GM23248 (cell line): ENCODE results near the gene GAB2. TPM values are rescaled to one million over a fixed set of nuclear protein-coding genes. Genes with fewer than 3 reads are reported as not detected.

Experiments used
- DNase-seq: peaks from one replicate; pipeline ENCODE4 v3.0.0-alpha.2; 2015
- H2AFZ ChIP-seq: fragments of 200-600 bp; sonication (generic); 2 replicates; pipeline ENCODE4 v1.6.1; 2016; ENCODE audit warnings: antibody characterized with exemption
- H3F3A ChIP-seq: fragments of 200-600 bp; sonication (generic); 2 replicates; pipeline ENCODE4 v1.6.1; 2016; ENCODE audit warnings: mild to moderate bottlenecking, antibody characterized with exemption, mixed run types; ENCODE audit not compliant: insufficient read depth
- H3K27ac ChIP-seq: fragments of 200-600 bp; sonication (generic); 2 replicates; pipeline ENCODE4 v1.5.1; 2016; ENCODE audit warnings: mild to moderate bottlenecking
- H3K27me3 ChIP-seq: fragments of 200-600 bp; sonication (generic); replicated peaks from 2 replicates; pipeline ENCODE4 v1.6.1; 2016; ENCODE audit warnings: mild to moderate bottlenecking; ENCODE audit not compliant: insufficient read depth
- H3K36me3 ChIP-seq: fragments of 200-600 bp; sonication (generic); 2 replicates; pipeline ENCODE4 v1.6.1; 2016; ENCODE audit warnings: low read depth, mild to moderate bottlenecking
- H3K4me1 ChIP-seq: fragments of 200-600 bp; sonication (generic); 2 replicates; pipeline ENCODE4 v1.6.1; 2016; ENCODE audit warnings: mild to moderate bottlenecking; ENCODE audit not compliant: insufficient read depth
- H3K4me2 ChIP-seq: fragments of 200-600 bp; sonication (generic); one replicate; pipeline ENCODE4 v1.6.1; 2016; ENCODE audit warnings: mild to moderate bottlenecking; ENCODE audit not compliant: unreplicated experiment
- H3K4me3 ChIP-seq: fragments of 200-600 bp; sonication (generic); 2 replicates; pipeline ENCODE4 v1.5.1; 2016; ENCODE audit warnings: mild to moderate bottlenecking
- H3K79me2 ChIP-seq: fragments of 200-600 bp; sonication (generic); 2 replicates; pipeline ENCODE4 v1.6.1; 2016; ENCODE audit warnings: mild to moderate bottlenecking; ENCODE audit not compliant: insufficient read depth
- H3K9ac ChIP-seq: fragments of 200-600 bp; sonication (generic); 2 replicates; pipeline ENCODE4 v1.6.1; 2016; ENCODE audit warnings: mild to moderate bottlenecking
- H3K9me2 ChIP-seq: fragments of 200-600 bp; sonication (generic); 2 replicates; pipeline ENCODE4 v1.6.1; 2016; ENCODE audit warnings: mixed run types, mild to moderate bottlenecking, moderate library complexity; ENCODE audit not compliant: insufficient read depth
- H3K9me3 ChIP-seq: fragments of 200-600 bp; sonication (generic); one replicate; pipeline ENCODE4 v1.6.1; 2017; ENCODE audit warnings: low read depth
- H4K20me1 ChIP-seq: fragments of 200-600 bp; sonication (generic); 2 replicates; pipeline ENCODE4 v1.6.0; 2016; ENCODE audit not compliant: insufficient read depth
- EZH2 ChIP-seq: fragments of 200-600 bp; sonication (generic); IDR thresholded peaks from 2 replicates; pipeline ENCODE4 v1.6.1; 2018; ENCODE audit warnings: antibody characterized with exemption, mild to moderate bottlenecking; ENCODE audit not compliant: insufficient read depth, poor library complexity, severe bottlenecking
- EZH2phosphoT487 ChIP-seq: fragments of 200-600 bp; sonication (generic); IDR thresholded peaks from 2 replicates; pipeline ENCODE4 v1.6.1; 2018; ENCODE audit warnings: antibody characterized with exemption, moderate library complexity, mild to moderate bottlenecking, low read depth; ENCODE audit not compliant: insufficient read depth
- WGBS, 2 experiments: methylation state at CpG; one replicate each; pipeline ENCODE4 v1.1.6; 2015 to 2017; ENCODE audit warnings: low lambda C conversion rate in 2 of 2, low coverage in 1 of 2; ENCODE audit errors: missing lambda C conversion rate in 2 of 2; 5-methylcytosine and 5-hydroxymethylcytosine counted together
- in situ Hi-C: fragments of 300-500 bp; cut with MboI; formaldehyde crosslinking; loops from 2 replicates; pipeline ENCODE4 v1.15.0; 2020
- polyA plus RNA-seq: library from polyadenylated mRNA; unstranded; fragments of >200 nt; fragmentation: Nextera tagmentation; extraction: Ambion mirVana; gene quantifications from 2 replicates; pipeline ENCODE4 v1.2.1, GENCODE V29; 2016
- total RNA-seq: library from RNA; depleted of rRNA; stranded (reverse); fragments of >200 nt; shearing (Covaris generic); gene quantifications from 2 replicates; pipeline ENCODE4 v1.2.3, GENCODE V29; 2014

The GAB2 gene
- total and polyA plus RNA-seq, 2 experiments from 2014 or later: 1.8 to 12.2 TPM

- Histone ChIP-seq H3K36me3 (no peaks in the 10 kb centered on the region), H3K9me2 (no peaks in the 10 kb centered on the region), H3K4me3 (no peak overlapping the region), H3K9me3 (no peaks in the 10 kb centered on the region), H3F3A (no peaks in the 10 kb centered on the region), H4K20me1 (no peaks in the 10 kb centered on the region), H3K4me1 (no peaks in the 10 kb centered on the region), H3K4me2 (no peak overlapping the region), H3K27me3 (no peaks in the 10 kb centered on the region), H2AFZ (no peak overlapping the region), H3K79me2 (no peaks in the 10 kb centered on the region), H3K27ac (no peak overlapping the region), H3K9ac (no peak overlapping the region)
- WGBS, 2 experiments: 100% methylated on average over 1 of the region's 1 CpG
- TF ChIP-seq EZH2 (no peak), EZH2phosphoT487 (no peak)
- no peak for DNase-seq
- in situ Hi-C loops: no loop called here
Observed at GRCh38 chr11:78426845-78427244, 9.2 kb upstream of the GAB2 start.

GRCh38 chr11:78425399-78426070 is 7.9 kb upstream of the GAB2 start:
- no peak for TF ChIP-seq EZH2
- TF ChIP-seq EZH2phosphoT487: no peak
- Histone ChIP-seq H3K9me3 (no peaks in the 10 kb centered on the region), H2AFZ (no peak overlapping the region), H3K9me2 (no peaks in the 10 kb centered on the region), H3K4me2 (no peak overlapping the region), H4K20me1 (no peaks in the 10 kb centered on the region), H3K4me3 (no peak overlapping the region), H3K79me2 (no peaks in the 10 kb centered on the region), H3K9ac (no peak overlapping the region), H3F3A (0 out of 2 replicates have a peak, but pooled peaks cover 6% of the 10 kb centered on the region), H3K36me3 (no peaks in the 10 kb centered on the region), H3K27me3 (no peaks in the 10 kb centered on the region), H3K4me1 (peaks cover 7% of the 10 kb centered on the region), H3K27ac (no peak overlapping the region)
- in situ Hi-C loops: no loop called here
- DNase-seq: no peak
- WGBS, 2 experiments: 41% methylated on average over 4 of the region's 4 CpGs

- in situ Hi-C loops: no loop called here
- no peaks in the 10 kb centered on the region for H3K27me3 ChIP-seq
- no peak overlapping the region for H3K4me2 ChIP-seq
- no peak overlapping the region for H3K9ac ChIP-seq
- H3K4me3 ChIP-seq: no peak overlapping the region
- peaks cover 14% of the 10 kb centered on the region for H3F3A ChIP-seq
- no peak overlapping the region for H2AFZ ChIP-seq
- no peak overlapping the region for H3K27ac ChIP-seq
- peaks cover 16% of the 10 kb centered on the region for H3K4me1 ChIP-seq
- H3K9me3 ChIP-seq: no peaks in the 10 kb centered on the region
- no peak for TF ChIP-seq EZH2phosphoT487
- no peak for TF ChIP-seq EZH2
- H3K79me2 ChIP-seq: no peaks in the 10 kb centered on the region
- H4K20me1 ChIP-seq: no peaks in the 10 kb centered on the region
- no peaks in the 10 kb centered on the region for H3K36me3 ChIP-seq
- WGBS, 2 experiments: 66 to 74% methylated on average over 7 of the region's 7 CpGs
- DNase-seq: peak; percentile 28
- H3K9me2 ChIP-seq: no peaks in the 10 kb centered on the region
Observed at GRCh38 chr11:78424334-78425270, 7.0 kb upstream of the GAB2 start.

- H3K27ac ChIP-seq: no peak overlapping the region
- no peaks in the 10 kb centered on the region for H3K36me3 ChIP-seq
- no peaks in the 10 kb centered on the region for H3K27me3 ChIP-seq
- H3K9ac ChIP-seq: no peak overlapping the region
- TF ChIP-seq EZH2phosphoT487 (no peak), EZH2 (no peak)
- H2AFZ ChIP-seq: no peak overlapping the region
- WGBS, 2 experiments: 58 to 69% methylated on average over 2 of the region's 2 CpGs
- no peak overlapping the region for H3K4me3 ChIP-seq
- in situ Hi-C loops: no loop called here
- no peaks in the 10 kb centered on the region for H3K9me2 ChIP-seq
- H4K20me1 ChIP-seq: no peaks in the 10 kb centered on the region
- H3K9me3 ChIP-seq: no peaks in the 10 kb centered on the region
- H3K79me2 ChIP-seq: no peaks in the 10 kb centered on the region
- no peak for DNase-seq
- H3K4me1 ChIP-seq: peaks cover 27% of the 10 kb centered on the region
- H3K4me2 ChIP-seq: no peak overlapping the region
- H3F3A ChIP-seq: peaks cover 25% of the 10 kb centered on the region
Observed at GRCh38 chr11:78423241-78423640, 5.6 kb upstream of the GAB2 start.
